DND-41 (cell line): ENCODE results near the gene ATP5PO.

Experiments used
- CTCF ChIP-seq: IDR thresholded peaks from 2 replicates; pipeline ENCODE4 v1.5.1; 2012; ENCODE audit warnings: borderline replicate concordance, low read length, moderate library complexity, mild to moderate bottlenecking; ENCODE audit not compliant: poor library complexity, severe bottlenecking; ENCODE audit errors: extremely low read depth
- EZH2 ChIP-seq: IDR thresholded peaks from 3 replicates; pipeline ENCODE4 v1.6.1; 2012; ENCODE audit warnings: borderline replicate concordance, low read depth, mild to moderate bottlenecking, moderate library complexity, low read length, inconsistent platforms; ENCODE audit not compliant: severe bottlenecking

GRCh38 chr21:33902349-33902748 lies 13.3 kb downstream of the ATP5PO start:
- TF ChIP-seq CTCF = no peak
- TF ChIP-seq EZH2 = no peak
